GM06990 (cell line): ENCODE measurements around the gene SLC35F6.

Experiments
- DNase-seq: peaks from one replicate; pipeline ENCODE4 v3.0.0-alpha.2; 2011; ENCODE audit not compliant: insufficient read length; ENCODE audit errors: extremely low read depth
- H3K27me3 ChIP-seq: replicated peaks from 2 replicates; pipeline ENCODE4 v1.6.0; 2011; ENCODE audit warnings: low read length; ENCODE audit not compliant: control insufficient read depth, insufficient read depth
- H3K36me3 ChIP-seq: 2 replicates; pipeline ENCODE4 v1.5.1; 2011; ENCODE audit warnings: low read length; ENCODE audit not compliant: control insufficient read depth, insufficient read depth
- H3K4me3 ChIP-seq: replicated peaks from 2 replicates; pipeline ENCODE4 v1.5.1; 2011; ENCODE audit warnings: low read depth, mild to moderate bottlenecking, control low read depth, low read length
- CTCF ChIP-seq: IDR thresholded peaks from 2 replicates; pipeline ENCODE4 v1.5.1; 2011; ENCODE audit warnings: low read length, control low read depth, mild to moderate bottlenecking, inconsistent platforms; ENCODE audit not compliant: insufficient read depth, poor library complexity, severe bottlenecking

Gene SLC35F6

GRCh38 chr2:26739514-26739913 is 24.6 kb upstream of the SLC35F6 start:
- H3K27me3 ChIP-seq = no peaks in the 10 kb centered on the region; the same call in 1 of the 2 replicates
- H3K36me3 ChIP-seq = no peaks in the 10 kb centered on the region
- H3K4me3 ChIP-seq = no peak overlapping the region
- DNase-seq = no peak
- TF ChIP-seq CTCF = no peak

GRCh38 chr2:26740346-26740745 is 23.7 kb upstream of the SLC35F6 start:
- Histone ChIP-seq H3K36me3 (no peaks in the 10 kb centered on the region), H3K4me3 (no peak overlapping the region), H3K27me3 (no peaks in the 10 kb centered on the region; the same call in 1 of the 2 replicates)
- no peak for TF ChIP-seq CTCF
- no peak for DNase-seq

- no peak overlapping the region for H3K4me3 ChIP-seq
- no peaks in the 10 kb centered on the region; the same call in 1 of the 2 replicates for H3K27me3 ChIP-seq
- no peaks in the 10 kb centered on the region for H3K36me3 ChIP-seq
- no peak for DNase-seq
- TF ChIP-seq CTCF = peak; percentile 23
These were observed 23.2 kb upstream of the SLC35F6 start for GRCh38 chr2:26740890-26741302.

- no peaks in the 10 kb centered on the region for H3K36me3 ChIP-seq
- no peak overlapping the region for H3K4me3 ChIP-seq
- TF ChIP-seq CTCF = no peak
- no peaks in the 10 kb centered on the region; the same call in 1 of the 2 replicates for H3K27me3 ChIP-seq
- DNase-seq = no peak
These were observed 21.9 kb upstream of the SLC35F6 start for GRCh38 chr2:26742048-26742770.

- Histone ChIP-seq H3K27me3 (no peaks in the 10 kb centered on the region), H3K4me3 (no peak overlapping the region), H3K36me3 (no peaks in the 10 kb centered on the region)
- TF ChIP-seq CTCF = no peak
- DNase-seq = no peak
These were observed 20.2 kb upstream of the SLC35F6 start for GRCh38 chr2:26743852-26744251.
